Progenitor cell of endocrine pancreas (in vitro differentiated cells): ENCODE measurements around the gene RAB11FIP3. TPM values are rescaled to one million over a fixed set of nuclear protein-coding genes. Genes with fewer than 3 reads are reported as not detected.
A peak's percentile ranks its signal among the peaks of the same experiment; 100 is the strongest.
"Not testable (repeated sequence)": the region's sequence is repeated elsewhere in the genome, so short reads cannot be mapped to it uniquely, and the experiment has no call there.

Source experiments
- DNase-seq: peaks from one replicate; pipeline ENCODE4 v3.0.0; 2021; ENCODE audit warnings: low spot score; ENCODE audit not compliant: unreplicated experiment
- H3K27ac Mint-ChIP-seq: 2 replicates; pipeline ENCODE4 v1.8.0; 2021; ENCODE audit warnings: mild to moderate bottlenecking, moderate library complexity, mixed read lengths
- H3K27me3 Mint-ChIP-seq: 2 replicates; pipeline ENCODE4 v1.8.0; 2021; ENCODE audit warnings: mixed read lengths
- H3K36me3 Mint-ChIP-seq: 2 replicates; pipeline ENCODE4 v1.8.0; 2022; ENCODE audit warnings: mixed read lengths; ENCODE audit not compliant: insufficient read depth
- H3K4me1 Mint-ChIP-seq: 2 replicates; pipeline ENCODE4 v1.8.0; 2021; ENCODE audit warnings: low read depth, mixed read lengths
- H3K4me3 Mint-ChIP-seq: 2 replicates; pipeline ENCODE4 v1.8.0; 2021; ENCODE audit warnings: low read depth, mild to moderate bottlenecking, moderate library complexity, mixed read lengths
- H3K9me3 Mint-ChIP-seq: 2 replicates; pipeline ENCODE4 v1.8.0; 2021; ENCODE audit warnings: low read depth, mixed read lengths
- total RNA-seq: library from RNA; stranded (reverse); gene quantifications from 2 replicates; pipeline ENCODE4 v1.2.1, GENCODE V29; 2021
- TF ChIP-seq, protein P1 (sequence below): fragments of 200-600 bp; sonication (generic); IDR thresholded peaks from one replicate; pipeline ENCODE4 v1.5.0; 2021; ENCODE audit warnings: antibody characterized with exemption, mild to moderate bottlenecking; ENCODE audit not compliant: unreplicated experiment

The RAB11FIP3 gene
- total RNA-seq, 1 donor from 2014 or later: 97.9 TPM

DNA sequence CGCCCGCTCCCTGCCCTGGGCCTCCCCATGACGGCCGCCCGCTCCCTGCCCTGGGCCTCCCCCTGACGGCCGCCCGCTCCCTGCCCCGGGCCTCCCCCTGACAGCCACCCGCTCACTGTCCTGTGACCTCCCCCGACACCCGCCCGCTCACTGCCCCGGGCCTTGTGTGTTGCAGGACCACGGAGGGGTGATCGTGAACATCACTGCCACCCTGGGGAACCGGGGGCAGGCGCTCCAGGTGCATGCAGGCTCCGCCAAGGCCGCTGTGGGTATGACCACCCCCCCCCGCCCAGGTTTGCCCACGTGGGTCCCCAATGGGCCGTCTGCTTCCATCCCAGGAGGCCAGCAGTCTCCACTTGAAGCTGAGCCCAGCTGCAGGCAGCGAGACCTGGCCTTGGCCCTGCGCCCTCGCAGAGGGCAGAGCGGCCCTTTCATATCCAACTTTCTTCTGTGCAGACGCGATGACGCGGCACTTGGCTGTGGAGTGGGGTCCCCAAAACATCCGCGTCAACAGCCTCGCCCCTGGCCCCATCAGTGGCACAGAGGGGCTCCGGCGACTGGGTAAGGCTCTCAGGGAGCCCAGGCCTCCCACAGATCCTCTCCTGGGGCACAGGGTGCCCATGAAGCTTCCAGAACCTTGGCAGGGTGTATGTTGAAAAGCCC is 14.8 kb upstream of the RAB11FIP3 start:
- H3K27ac Mint-ChIP-seq: no peak overlapping the region
- no peak overlapping the region for H3K4me3 Mint-ChIP-seq
- DNase-seq: no peak
- no peaks in the 10 kb centered on the region for H3K4me1 Mint-ChIP-seq
- H3K27me3 Mint-ChIP-seq: no peaks in the 10 kb centered on the region
- no peaks in the 10 kb centered on the region for H3K9me3 Mint-ChIP-seq
- peaks cover 1% of the 10 kb centered on the region for H3K36me3 Mint-ChIP-seq
- TF ChIP-seq, protein P1, sequence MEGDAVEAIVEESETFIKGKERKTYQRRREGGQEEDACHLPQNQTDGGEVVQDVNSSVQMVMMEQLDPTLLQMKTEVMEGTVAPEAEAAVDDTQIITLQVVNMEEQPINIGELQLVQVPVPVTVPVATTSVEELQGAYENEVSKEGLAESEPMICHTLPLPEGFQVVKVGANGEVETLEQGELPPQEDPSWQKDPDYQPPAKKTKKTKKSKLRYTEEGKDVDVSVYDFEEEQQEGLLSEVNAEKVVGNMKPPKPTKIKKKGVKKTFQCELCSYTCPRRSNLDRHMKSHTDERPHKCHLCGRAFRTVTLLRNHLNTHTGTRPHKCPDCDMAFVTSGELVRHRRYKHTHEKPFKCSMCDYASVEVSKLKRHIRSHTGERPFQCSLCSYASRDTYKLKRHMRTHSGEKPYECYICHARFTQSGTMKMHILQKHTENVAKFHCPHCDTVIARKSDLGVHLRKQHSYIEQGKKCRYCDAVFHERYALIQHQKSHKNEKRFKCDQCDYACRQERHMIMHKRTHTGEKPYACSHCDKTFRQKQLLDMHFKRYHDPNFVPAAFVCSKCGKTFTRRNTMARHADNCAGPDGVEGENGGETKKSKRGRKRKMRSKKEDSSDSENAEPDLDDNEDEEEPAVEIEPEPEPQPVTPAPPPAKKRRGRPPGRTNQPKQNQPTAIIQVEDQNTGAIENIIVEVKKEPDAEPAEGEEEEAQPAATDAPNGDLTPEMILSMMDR: no peak

DNA sequence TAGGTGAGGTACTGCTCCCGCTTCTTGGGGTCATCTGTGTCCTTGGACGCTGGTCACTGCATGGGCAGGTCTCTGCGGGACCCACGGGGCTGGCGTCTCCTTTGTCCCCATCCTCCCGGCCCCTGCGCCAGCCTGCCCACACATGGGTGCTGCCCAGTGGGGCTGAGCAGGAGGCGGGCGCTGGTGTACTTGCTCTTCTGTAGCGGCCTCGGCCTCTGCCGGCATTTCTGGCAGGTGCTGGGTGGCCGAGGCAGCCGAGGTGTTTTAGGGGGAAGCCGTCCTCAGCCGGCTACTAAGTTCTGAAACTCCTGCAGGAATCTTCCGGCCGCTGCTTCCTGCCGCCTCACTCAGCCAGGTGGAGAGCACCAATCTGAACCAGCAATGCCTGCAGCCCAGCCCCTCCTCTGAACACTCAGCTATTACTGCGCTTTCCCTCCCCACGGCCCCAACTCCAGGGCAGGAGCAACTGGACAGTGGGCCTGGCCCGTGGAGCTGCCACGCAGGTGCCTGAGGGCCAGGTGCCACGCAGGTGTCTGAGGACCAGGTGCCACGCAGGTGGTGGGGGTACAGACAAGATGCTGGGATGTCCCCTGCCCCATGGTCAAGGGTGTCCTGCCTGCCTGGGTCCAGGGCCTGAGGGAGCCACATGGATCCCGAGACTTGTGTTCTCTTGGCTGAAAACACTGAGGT is 13.7 kb upstream of the RAB11FIP3 start:
- H3K36me3 Mint-ChIP-seq: peaks cover 1% of the 10 kb centered on the region
- H3K9me3 Mint-ChIP-seq: no peaks in the 10 kb centered on the region
- TF ChIP-seq, protein P1: no peak
- no peaks in the 10 kb centered on the region for H3K4me1 Mint-ChIP-seq
- no peak for DNase-seq
- no peak overlapping the region for H3K4me3 Mint-ChIP-seq
- no peak overlapping the region for H3K27ac Mint-ChIP-seq
- H3K27me3 Mint-ChIP-seq: no peaks in the 10 kb centered on the region

DNA sequence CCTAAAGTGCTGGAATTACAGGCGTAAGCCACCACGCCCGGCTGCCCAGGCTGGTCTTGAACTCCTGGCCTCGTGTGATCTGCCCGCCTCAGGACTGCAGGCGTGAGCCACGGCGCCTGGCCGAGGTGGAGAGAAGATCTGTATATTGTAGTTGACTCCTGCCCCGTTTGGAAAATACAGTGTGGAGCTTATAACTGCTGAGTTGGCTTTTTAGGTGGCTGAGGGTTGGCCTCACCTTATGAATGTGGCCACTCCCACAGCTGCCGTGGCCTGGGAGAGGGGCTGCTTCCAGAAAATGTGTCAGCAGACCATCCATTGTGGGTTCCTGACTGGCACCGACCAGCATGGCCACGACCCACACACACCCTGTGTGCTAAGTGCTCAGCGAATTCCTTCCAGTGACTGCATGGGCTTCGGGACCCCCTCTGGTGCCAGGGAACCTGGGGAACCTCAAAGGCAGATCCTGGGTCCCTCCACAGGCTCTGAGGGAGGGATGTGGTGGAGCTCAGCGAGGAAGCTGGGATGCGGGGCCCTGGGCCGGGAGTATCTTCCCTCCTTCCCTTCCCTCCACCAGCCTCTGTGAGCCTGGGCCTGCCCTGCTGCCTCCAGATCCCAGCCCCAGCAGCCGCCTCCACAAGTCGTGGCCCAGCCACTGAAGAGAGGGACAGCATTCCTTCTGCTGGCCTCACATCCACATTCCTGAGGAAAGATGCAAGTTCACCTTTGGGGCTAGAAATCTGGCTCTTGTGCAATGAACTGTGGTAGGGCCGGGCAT is 10.9 kb upstream of the RAB11FIP3 start:
- H3K9me3 Mint-ChIP-seq: no peaks in the 10 kb centered on the region
- no peak overlapping the region for H3K4me3 Mint-ChIP-seq
- H3K4me1 Mint-ChIP-seq: no peaks in the 10 kb centered on the region
- no peak for DNase-seq
- H3K27ac Mint-ChIP-seq: no peak overlapping the region
- TF ChIP-seq, protein P1: no peak
- H3K36me3 Mint-ChIP-seq: peaks cover 1% of the 10 kb centered on the region
- no peaks in the 10 kb centered on the region for H3K27me3 Mint-ChIP-seq

DNA sequence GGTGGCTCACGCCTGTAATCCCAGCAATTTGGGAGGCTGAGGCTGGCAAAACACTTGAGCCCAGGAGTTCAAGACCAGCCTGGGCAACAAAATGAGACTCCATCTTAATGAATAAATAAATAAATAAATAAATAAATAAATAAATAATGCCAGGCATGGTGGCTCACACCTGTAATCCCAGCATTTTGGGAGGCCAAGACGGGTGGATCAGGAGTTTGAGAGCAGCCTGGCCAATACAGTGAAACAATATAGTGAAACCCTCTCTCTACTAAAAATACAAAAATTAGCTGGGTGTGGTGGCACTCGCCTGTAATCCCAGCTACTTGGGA is 10.3 kb upstream of the RAB11FIP3 start:
- not testable (repeated sequence) for H3K27ac Mint-ChIP-seq, H3K4me3 Mint-ChIP-seq, H3K9me3 Mint-ChIP-seq, H3K4me1 Mint-ChIP-seq, H3K36me3 Mint-ChIP-seq, H3K27me3 Mint-ChIP-seq, DNase-seq

DNA sequence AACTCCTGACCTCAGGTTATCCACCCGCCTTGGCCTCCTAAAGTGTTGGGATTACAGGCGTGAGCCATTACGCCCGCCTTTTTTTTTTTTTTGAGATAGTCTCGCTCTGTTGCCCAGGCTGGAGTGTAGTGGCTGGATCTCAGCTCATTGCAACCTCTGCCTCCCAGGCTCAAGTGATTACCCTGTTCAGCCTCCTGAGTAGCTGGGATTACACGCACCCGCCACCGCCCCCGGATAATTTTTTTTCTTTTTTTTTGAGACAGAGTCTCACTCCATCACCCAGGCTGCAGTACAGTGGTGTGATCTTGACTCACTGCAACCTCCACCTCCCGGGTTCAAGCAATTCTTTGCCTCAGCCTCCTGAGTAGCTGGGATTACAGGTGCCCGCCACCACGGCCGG is 3.3 kb upstream of the RAB11FIP3 start:
- H3K27ac Mint-ChIP-seq, H3K36me3 Mint-ChIP-seq, H3K4me1 Mint-ChIP-seq, DNase-seq, H3K9me3 Mint-ChIP-seq, H3K4me3 Mint-ChIP-seq: not testable (repeated sequence)
- peaks cover 20% of the 10 kb centered on the region for H3K27me3 Mint-ChIP-seq

DNA sequence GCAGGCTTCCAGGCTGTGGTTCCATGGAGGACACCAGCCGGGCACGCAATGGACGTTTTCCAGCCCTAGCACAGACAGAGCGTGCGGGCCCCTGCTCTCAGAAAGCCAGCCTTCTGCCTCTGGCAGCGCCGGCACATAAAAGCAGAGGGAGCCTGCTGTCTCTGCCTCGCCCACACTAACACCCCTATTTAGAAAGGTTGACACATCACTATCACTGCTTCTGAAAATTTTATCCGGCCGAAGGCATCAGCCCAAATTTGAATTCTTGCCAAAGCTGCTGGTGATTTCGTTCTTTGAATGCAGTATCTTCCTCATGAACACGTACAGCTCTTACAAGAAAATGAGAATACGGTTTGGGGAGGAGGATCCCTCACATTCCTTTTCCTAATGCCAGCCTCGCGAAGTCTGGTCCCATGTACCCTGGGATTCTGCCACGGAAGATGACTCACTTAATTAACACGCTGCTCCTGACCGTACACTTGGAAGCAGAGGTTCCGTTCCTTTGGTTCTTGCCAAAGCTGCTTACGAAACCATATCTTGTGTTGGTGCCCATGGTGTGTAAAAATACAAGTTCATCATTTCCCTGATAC is 1.3 kb upstream of the RAB11FIP3 start:
- DNase-seq: no peak
- TF ChIP-seq, protein P1: no peak
- Mint-ChIP-seq H3K4me1 (peaks cover 21% of the 10 kb centered on the region), H3K4me3 (peak overlapping the region; percentile 58), H3K27ac (no peak overlapping the region), H3K27me3 (peaks cover 20% of the 10 kb centered on the region), H3K9me3 (no peaks in the 10 kb centered on the region), H3K36me3 (peaks cover 5% of the 10 kb centered on the region)
